Measurements from ENCODE around the gene DHRS1.

The DHRS1 gene

GRCh38 chr14:24280797-24281460 lies 18.7 kb downstream of the DHRS1 start:
- DNase-seq: no peak

DNA sequence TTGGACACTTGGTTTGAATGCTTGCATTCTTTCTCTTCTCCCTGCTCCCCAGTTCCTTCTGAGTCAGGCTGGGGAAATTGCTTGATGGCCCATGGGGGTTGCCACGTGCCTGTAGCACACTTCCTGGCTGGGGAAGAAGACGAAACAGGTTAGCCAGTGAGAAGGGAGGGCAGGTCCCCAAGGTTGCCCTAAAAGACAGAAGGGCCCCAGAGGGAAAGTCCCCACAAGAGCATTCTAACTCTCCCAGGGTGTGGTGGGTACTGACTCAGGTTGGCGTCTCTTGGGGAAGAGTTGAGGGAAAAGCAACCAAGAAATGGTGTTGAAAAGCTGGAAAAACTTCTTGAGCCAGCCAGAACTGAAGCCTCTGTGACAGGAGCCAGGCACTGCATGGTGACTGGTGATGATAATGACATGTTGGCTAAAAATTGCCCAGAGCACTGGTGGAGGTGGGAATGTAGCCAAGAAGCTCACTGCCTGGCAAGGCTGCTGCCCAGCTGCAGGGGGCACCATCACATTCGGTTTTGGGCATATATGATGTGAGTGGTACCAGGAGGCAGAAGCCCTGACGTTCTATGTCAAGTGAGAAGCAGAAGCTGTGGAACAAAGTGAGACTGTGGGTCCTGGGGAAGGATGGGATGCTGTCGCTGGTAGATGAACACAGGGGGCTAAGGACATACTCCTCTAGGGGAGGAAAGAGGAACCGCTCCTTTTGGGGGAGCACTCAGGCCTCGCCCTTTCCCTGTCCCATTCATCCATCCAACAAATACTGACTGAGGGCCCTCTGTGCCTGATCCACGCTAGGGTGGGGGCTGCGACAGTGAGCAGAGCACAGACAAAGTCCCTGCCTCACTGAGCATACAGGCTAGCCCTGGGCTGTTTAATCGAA lies 20.0 kb downstream of the DHRS1 start:
- DNase-seq: no peak

- DNase-seq: no peak
Observed at GRCh38 chr14:24278424-24278823, 21.2 kb downstream of the DHRS1 start.

GRCh38 chr14:24277606-24278321 lies 21.8 kb downstream of the DHRS1 start:
- DNase-seq: no peak

DNA sequence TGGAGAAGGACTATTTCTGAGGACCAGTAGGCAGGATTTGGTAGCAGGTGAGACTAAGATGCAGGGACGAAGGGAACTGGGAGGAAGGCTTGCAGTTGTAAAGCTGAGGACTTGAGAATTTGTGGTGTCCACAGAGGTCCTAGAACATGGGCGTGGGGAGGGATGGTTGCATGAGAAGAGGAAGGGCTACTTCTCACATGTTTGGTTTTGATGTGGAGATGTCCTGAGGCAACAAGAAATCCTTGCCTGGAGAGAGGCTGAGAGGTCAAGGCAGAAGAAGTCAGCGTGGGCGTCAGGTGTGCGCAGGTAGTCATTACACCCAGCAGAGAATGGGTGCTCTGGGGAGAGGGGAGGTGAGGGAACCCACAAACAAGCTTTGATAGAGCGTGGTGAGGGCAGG lies 22.5 kb downstream of the DHRS1 start:
- DNase-seq: no peak

DNA sequence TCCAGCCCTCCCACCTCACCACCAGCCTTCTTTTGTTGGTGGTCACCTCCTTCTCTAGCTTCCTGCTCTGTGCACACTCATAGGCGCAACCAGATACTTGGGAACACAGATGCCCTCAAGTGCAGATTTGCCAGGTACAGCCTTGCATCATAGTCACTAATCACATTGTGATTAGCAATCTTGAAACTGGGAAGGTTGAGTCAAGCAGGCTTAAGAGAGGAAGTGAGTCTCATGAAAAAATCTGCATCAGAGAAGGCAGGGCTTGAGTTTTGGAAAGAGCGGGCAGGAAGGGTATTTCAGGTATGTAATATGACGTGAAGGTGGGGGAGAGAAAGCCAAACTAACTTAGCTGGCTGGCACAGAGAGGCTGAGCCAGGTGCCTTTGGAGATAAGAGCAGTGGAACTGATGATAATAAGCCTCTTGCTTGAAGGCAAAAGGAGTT lies 25.5 kb downstream of the DHRS1 start:
- DNase-seq: no peak

- DNase-seq: no peak
Observed at GRCh38 chr14:24273422-24273998, 26.1 kb downstream of the DHRS1 start.

DNA sequence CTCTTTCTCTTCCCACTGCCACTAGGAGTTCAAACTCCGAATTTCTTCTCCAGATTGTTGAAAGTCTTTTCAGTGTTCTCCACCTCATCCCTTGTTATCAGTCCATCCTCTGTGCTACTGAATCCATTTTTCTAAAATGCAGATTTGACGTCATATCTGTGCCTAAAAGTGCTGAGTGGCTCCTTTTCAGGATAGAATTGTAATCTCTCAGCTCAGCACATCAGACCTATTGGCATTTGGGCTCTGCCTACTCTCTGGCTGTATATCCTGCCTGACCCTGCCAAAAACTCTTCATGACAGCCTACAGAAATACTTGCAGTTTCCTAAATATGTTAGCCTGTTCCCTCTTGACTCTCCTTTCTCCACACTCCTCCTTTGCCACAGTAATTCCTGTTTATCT lies 27.1 kb downstream of the DHRS1 start:
- DNase-seq: no peak

- DNase-seq: no peak
Observed at GRCh38 chr14:24271834-24272263, 27.7 kb downstream of the DHRS1 start.

DNA sequence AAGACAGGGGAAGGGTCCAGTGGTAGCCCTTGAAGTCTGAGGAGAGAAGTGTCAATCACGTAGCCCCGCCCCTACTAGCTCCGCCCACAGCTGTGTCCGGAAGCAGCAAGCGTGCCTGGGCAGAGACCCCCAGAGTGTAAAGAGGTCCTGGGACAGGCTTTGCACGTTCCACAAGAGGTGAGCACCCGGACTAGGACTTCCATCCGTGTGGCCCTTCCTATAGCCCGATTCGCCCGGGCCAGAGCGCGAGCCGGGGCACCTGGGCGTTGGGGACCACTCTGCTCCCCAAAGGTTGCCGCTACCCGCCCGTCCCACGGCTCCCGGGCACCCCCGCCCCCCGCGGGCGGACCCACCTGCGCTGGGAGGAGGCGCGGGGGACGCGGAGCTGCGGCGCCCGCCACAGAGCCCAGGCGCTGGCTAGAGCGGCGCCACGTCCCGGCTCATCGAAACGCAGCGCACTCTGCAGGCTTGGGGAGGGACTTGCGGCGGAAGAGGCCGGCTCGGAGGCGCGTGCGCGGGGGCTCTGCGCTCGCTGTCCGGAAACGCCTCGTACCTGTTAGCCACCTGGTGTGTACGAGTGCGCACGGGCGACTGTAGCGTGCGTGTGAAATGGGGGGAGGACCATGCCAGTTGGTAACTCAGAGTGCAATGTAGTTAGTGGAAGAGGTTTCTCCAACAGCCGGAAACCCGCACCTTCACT lies 28.3 kb downstream of the DHRS1 start, which contains the start of gene RABGGTA:
RABGGTA (minus strand) TSS at position 464 of the 700 bp plus-strand sequence. CDS start 482 bp downstream, outside the sequence.
- DNase-seq: peak; percentile 69

DNA sequence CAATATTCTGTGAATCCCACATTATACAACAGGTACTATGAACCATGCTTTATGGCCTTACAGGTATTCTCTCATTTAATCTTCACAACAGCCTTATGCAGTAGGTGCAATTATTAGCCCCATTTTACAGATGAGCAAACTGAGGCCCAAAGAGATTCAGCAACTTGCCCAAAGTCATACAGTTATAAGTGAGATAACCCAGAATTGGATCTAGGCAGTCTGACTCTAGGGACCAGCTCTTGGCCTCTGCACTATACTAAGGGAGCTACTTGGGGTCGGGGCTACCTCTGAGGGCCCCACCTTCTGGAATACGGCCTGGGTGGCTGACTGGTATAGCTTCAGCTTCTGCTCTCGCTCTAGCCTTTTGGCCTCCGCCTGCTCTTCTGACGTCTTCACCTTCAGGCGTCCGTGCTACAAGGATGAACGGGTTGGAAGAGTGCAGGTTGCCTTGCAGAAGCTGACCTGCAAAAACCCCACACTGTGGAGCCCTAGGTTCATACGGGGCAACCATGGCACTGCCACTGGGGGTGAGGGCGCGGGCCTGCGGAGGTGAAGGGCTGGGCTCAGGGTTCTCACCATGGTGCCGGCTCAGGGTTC lies 28.9 kb downstream of the DHRS1 start:
- DNase-seq: no peak

DNA sequence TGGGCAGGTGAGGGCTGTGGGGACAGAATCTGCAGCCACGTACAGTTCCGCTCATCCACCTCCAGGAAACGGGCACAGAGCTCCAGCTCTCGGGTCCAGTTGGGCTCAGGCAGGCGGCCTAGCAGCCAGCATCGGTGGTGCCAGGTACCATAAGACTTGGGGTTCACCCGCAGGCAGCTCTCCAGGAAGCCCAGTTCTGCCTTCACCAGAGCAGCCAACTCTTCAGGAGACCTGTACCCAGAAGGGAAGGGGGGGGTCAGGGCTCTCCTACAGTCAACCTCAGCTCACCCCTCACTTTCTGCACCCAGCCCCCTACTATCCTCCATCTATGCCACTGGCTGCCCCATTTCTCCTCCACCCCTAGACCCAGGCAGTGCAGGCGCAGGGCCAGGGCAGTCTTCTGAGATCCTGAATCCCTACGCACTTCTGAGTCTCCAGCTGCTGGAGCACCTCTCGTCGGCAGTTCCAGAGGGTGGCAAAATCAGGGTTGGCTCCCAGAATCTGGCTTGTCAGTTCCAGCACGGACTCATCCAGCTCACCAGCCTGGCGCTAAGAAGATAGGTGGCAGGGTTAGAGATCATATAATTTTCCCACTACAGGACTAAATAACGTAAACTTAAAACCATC lies 29.6 kb downstream of the DHRS1 start:
- no peak for DNase-seq

- DNase-seq: no peak
Observed at GRCh38 chr14:24269368-24269767, 30.2 kb downstream of the DHRS1 start.

GRCh38 chr14:24268225-24268624 lies 31.4 kb downstream of the DHRS1 start:
- no peak for DNase-seq

GRCh38 chr14:24267516-24267915 lies 32.1 kb downstream of the DHRS1 start:
- no peak for DNase-seq

DNA sequence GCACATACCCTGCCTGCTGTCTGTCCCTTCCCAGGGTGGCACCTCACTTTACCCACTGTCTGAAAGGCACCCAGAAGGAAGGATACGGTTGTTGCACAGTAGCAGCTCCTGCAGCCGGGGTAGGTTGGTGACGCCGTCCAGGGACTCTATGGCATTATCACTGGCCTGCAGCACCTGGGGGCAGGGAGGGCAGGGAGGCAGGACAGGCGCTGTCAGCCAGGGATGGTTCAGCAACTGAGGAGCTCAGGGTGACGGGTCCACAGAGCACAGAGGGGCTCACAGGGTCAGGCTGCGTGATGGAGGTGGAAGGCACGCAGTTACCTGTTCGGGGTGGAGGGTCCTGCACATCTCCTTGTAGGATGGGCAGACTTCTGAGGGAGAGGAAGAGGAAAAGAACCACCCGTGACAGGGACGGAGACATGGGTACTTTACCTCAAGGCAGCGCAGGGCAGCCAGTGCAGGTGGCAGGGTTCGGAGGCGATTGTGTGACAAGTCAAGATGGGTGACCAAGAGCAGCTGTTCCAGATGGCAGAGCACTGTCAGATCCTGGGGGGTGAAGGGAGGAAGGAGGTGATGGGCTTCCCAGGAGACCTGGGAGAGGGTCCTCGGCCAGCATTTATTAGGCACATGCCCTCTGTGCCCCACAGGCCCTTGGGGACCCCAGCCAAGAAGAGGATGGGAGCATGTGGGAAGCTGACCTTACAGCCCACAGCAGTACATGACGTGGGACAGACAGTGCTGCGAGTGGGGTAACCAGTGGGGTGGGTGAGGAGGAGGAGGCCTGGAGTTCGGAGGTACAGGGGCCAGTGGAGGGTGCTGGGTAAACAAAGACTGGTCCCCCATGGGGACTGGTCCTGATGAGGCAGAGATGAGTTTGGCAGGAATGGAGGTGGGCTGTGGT lies 33.0 kb downstream of the DHRS1 start:
- DNase-seq: no peak

DNA sequence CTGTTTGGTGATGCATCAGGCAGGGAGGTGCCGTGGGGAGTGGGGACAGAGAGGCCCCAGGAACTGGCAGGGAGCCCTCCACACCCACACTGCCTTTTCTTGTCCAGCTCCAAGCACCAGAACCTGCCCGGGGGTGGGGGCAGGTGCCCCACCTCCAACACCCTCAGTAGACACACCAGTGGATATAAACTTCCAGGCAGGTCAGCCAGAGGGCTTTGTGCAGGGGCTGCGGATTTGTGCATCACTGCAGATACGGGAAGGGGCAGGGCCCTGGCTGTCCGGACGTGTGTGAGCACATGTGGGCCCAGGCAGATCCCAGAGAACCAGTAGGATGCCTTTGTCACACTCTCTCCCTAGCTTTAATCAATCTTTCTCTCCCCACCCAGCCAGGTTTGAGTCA lies 35.3 kb downstream of the DHRS1 start:
- no peak for DNase-seq

DNA sequence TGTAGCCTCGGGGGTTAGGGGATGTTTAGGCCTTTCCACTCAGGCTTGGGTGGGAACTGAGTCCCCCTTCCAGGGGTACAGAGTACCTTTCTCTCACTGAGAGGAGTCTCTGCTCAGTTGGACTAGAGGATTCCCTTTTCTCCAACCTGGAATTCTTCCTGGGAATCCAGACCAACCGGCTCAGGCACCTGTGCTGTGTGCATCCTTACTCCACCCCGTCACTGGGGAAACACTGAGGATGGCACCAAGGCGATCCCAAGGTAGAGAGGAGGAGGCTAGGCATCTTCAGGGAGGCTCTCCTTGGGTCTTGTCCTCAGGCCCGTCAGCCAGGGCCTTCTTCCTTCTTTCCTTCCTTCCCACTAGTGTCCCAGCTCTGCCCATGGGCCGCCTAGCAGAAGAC lies 35.7 kb downstream of the DHRS1 start:
- no peak for DNase-seq

- DNase-seq: no peak
Observed at GRCh38 chr14:24262821-24263733, 36.5 kb downstream of the DHRS1 start, which contains the start of gene TGM1. TSS of gene TGM1 (minus strand) at chr14:24263177. CDS start at chr14:24262352, 825 bp downstream.
